ENCODE measurements around the gene ANKRD60. TPM values are rescaled to one million over a fixed set of nuclear protein-coding genes. Genes with fewer than 3 reads are reported as not detected.

Gene ANKRD60
- total RNA-seq: not detected in 2 replicates

GRCh38 chr20:58228484-58229197 is at the start of gene ANKRD60:
Gene ANKRD60 (minus strand): TSS chr20:58228653. CDS start chr20:58228653, 0 bp downstream.

Other genes with a start within 250 kb of the ANKRD60 start
- 11.8 and 14.7 TPM in 2 replicates for gene RAB22A, start 81.1 kb upstream of the ANKRD60 start, total RNA-seq
- 12.2 and 13.2 TPM in 2 replicates for gene VAPB, start 160.6 kb upstream of the ANKRD60 start, total RNA-seq